TTC549 (cell line): ENCODE results near the gene FAM156A.
"Not testable (repeated sequence)": the region's sequence is repeated elsewhere in the genome, so short reads cannot be mapped to it uniquely, and the experiment has no call there.

Experiments used
- FAIRE-seq: peaks from 2 replicates; lab custom pipeline; 2012; peaks lifted over from hg19 to GRCh38; lab: Jason Lieb, UNC

The FAM156A gene, protein sequence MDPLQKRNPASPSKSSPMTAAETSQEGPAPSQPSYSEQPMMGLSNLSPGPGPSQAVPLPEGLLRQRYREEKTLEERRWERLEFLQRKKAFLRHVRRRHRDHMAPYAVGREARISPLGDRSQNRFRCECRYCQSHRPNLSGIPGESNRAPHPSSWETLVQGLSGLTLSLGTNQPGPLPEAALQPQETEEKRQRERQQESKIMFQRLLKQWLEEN

DNA sequence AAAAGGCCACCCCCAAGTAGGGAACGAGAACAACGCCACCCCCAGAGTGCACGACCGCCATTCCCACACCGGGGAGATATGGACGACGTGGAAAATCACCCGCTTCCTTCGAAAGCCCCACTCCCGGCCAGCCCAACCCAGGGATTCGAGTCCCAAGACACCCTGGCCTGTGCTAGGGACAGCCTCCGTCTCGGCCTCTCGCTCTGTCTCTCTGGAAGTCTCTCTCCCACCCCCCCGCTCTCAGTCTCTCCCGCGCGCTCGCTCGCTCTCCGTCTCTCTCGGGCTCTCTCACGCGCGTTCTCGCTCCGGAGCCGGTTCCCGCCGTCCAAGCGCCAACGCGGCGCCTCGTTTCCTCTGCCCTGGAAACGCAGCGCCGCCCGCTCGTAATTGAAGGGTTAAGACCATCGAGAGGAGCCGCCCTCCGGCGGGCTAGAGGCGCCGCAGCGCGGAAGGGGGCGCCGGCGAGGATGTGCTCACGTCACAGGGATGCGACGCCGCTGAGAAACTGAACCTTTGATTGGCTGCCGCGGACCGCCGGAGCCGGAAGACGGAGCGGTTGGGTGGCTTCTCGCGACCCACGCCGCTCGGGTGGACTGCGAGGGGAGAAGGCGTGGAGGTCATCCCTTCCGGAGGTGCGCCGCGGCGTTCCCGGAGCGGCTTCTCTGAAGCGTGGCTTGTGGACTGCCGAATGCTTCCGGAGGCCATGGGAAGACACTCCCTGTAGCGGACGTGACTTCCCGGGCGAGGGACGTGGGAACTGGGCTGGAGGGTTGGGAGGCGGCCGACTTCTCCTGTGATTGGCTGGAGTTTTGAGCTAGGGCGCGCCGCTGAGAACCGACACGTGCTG, at the start of gene FAM156A:
FAM156A (minus strand) TSS at position 406 of the 847 bp plus-strand sequence. CDS start 9,930 bp downstream, outside the sequence.
- FAIRE-seq: not testable (repeated sequence)

DNA sequence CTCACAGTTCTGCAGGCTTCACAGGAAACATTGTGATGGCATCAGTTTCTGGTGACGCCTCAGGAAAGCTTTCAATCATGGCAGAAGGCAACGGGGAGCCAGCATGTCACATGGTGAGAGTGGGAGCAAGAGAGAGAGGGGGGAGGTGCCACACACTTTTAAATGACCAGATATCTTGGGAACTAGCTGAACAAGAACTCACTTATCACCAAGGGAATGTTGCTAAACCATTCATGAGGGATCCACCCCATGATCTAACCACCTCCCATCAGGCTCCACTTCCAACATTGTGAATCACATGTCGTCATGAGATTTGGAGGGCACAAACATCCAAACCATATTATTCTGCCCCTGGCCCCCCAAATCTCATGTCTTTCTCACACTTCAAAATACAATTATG, 47.0 kb upstream of the FAM156A start:
- no peak for FAIRE-seq

GRCh38 chrX:53004811-53005210, 46.5 kb upstream of the FAM156A start:
- no peak for FAIRE-seq

DNA sequence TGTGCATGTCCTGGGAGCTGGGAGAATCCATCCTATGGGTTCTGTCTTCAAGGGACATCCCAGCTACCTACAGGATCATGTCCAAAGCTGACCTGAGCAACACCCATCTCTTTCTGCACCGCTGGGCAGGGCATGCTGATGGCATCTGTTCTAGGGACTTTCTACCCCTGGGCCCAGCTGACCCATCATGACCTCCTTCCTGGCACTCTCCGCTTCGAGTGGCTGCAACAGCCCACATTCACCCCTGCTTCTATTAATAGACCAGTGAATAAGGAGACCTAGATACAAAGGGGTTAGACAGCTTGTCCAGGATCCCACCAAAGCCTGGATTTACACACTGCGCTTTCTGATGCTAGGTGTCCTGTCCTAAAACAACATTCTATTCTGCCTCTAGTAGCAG, 45.7 kb upstream of the FAM156A start:
- no peak for FAIRE-seq

- no peak for FAIRE-seq
Observed at GRCh38 chrX:53003111-53003510, 44.8 kb upstream of the FAM156A start.

DNA sequence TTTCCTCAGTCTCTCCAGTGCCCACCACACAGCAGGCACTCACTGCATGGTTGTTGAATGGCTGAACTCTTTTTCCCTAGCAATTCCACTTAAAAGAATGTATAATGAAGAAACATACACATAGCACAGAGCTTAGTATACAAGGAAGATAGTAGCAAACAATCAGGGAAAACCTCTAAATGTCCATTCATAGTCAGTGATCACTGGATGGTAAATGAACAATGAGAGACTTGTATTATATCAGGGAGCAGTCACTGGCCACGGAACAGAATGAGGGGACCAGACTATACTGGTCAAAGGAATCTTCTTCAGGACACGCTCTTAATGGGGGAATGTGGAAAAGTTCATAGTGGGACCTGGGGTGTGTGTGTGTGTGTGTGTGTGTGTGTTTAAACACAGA, 43.6 kb upstream of the FAM156A start:
- FAIRE-seq: no peak

GRCh38 chrX:53000447-53001135, 42.3 kb upstream of the FAM156A start:
- FAIRE-seq: no peak

GRCh38 chrX:52995987-52996331, 37.6 kb upstream of the FAM156A start:
- no peak for FAIRE-seq

DNA sequence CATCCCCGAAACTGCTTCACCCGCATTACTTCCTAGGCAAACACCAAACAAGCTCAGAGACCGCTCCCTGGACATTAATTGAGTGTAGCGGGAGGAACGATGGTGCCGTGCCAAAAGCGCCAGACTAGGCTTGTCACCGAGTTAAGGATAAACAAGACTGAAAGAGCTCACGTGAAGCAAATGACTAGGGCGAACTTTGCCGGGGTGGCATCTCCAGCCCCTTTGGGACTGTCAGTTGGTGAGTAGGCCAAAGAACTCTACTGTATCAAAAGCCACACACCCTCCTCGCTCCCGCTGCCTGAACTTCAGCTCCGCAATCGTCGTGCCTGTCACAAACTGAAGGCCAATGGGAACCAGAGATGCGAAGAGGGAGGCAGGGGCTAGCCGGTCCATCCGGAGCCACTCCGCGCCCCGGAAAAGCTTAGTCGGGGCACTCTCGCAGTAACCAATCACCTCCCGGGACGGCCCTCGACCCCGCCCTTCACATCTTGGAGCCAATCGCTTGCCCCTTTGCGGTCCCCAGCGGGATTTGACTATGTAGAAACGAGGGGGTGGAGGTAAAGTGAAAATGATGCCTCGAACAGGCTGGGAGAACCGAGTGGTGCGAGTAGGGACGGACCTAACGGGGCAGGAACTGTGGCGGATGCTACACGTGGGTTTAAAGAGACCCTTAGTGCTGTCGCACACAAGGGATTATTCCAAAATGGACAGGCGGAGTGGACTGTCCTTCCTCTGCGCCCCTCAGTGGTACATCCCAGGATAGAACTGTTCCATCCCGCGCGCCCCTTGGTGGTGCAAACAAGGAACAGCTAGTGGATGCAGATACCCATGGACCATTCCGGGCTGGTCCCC, 37.0 kb upstream of the FAM156A start:
- peak; percentile 65 for FAIRE-seq

DNA sequence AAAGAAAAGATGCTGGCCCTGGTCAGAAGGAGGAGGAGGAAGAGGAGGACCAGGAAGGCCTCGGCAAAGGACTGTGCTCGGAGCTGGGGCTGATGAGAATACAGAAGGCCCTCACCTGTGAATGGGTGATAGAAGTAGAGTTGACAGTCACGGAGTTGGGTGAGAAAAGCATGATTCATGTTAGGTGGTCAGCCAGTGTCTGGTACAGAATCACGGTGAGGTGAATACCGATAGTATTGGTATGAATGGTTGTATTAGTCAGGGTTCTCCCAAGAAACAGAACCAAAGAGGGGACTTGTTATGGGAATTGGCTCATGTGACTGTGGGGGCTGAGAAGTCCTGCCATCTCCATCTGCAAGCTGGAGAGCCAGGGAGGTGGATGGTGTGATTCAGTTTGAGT, 32.5 kb upstream of the FAM156A start:
- FAIRE-seq: no peak

DNA sequence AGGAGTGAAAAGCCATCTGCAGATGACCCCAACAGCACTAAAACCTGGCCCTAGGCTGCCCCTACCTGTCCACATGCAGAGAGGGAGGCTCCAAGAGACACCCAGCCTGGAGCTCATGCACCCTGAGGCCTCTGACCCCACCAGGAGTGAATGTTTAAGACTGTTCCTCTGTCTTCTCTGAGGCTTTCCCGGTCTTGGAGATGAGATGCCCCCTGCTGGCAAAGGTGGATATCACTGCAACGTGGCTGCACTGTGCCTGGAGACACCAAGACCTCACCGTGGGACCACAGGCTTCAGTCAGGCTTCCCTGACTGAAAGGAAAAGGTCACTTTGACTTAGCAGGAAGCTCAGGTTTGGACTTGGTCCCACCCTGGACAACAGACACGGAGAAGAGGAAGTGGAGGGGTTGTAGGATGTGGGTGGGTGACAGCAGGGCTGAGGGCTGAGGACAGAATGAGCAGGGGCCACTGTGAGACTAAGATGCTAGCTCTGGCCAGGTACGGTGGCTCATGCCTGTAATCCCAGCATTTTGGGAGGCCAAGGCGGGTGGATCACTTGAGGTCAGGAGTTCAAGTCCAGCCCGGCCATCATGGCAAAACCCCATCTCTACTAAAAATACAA, 31.8 kb upstream of the FAM156A start:
- not testable (repeated sequence) for FAIRE-seq

DNA sequence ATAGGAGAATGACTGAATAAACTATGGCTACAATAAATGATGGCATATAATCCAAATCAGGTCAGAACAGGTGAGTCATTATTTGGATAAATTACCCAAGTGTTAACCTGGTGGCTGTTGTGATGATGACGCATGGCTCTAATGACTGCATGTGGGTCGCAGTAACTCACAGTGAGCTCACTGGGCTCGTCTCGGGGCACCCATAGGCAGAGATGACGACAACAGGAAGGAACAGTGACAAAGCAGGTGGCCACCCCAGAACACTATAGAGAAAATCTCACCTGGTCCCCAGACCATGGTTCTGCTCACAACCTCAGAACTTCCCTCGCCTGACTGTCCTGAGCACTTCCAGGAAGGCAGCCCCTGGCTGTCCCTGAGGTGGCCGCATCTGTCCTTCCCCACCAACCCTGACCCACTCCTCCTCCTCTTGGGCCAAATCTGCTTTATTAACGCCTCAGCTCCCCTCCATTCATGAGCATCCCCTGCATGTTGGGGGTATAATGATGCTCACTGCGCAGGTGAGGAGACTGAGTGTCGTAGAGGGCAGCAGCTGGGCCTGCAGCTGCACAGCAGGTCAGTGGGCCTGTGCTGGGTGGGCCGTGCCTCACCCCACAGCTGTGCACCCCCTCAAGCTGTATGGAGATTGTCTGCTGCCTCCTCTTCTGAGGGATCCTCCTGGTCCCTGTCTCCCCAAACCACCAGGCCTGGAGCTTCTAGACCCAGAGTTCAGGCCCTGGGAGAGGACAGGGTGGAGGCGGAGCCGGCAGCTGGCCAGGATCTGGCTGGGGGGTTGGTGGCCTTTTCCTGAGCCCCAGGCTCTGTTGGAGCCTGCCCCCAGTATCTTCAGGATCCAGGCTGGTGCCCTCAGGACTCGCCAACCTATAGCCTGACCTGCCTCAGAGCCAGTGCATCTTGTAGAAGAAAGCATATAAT, 30.9 kb upstream of the FAM156A start:
- no peak for FAIRE-seq

DNA sequence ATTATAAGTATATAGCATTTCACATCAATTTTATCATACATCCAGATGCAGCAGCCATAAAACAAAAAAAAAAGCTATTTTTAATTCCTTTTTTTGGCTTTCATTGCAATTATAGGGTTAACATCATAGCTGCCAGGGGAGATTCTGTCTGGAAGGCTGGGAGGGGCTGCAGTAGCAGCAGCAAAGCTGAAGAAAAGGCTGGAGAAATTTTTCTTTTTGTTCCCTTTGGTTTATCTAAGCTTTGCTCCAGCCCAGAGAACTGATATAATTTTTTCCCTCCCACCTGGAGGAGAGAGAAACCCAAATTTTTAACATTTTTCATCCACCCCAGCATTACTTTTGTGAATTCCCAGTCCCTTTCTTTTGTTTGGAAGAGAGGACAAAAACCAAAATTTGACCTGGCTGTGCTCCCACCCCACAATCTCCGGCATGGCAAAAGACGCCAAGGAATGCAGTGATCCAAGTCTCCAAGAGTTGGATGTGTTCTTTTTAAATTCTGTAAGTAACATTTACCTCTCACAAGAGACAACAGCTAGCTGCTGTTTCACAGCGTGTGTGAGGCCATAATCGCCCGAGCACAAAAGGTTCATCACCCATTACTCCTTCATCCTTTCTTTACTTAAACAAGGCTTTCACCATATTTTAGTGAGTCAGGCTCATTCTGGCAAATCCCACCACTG, 25.1 kb upstream of the FAM156A start:
- FAIRE-seq: no peak

- FAIRE-seq: no peak
Observed at GRCh38 chrX:52979993-52980392, 21.7 kb upstream of the FAM156A start.

- no peak for FAIRE-seq
Observed at GRCh38 chrX:52979568-52979967, 21.2 kb upstream of the FAM156A start.

- FAIRE-seq: no peak
Observed at GRCh38 chrX:52977953-52978352, 19.6 kb upstream of the FAM156A start.

GRCh38 chrX:52975576-52975975, 17.3 kb upstream of the FAM156A start:
- FAIRE-seq: not testable (repeated sequence)

DNA sequence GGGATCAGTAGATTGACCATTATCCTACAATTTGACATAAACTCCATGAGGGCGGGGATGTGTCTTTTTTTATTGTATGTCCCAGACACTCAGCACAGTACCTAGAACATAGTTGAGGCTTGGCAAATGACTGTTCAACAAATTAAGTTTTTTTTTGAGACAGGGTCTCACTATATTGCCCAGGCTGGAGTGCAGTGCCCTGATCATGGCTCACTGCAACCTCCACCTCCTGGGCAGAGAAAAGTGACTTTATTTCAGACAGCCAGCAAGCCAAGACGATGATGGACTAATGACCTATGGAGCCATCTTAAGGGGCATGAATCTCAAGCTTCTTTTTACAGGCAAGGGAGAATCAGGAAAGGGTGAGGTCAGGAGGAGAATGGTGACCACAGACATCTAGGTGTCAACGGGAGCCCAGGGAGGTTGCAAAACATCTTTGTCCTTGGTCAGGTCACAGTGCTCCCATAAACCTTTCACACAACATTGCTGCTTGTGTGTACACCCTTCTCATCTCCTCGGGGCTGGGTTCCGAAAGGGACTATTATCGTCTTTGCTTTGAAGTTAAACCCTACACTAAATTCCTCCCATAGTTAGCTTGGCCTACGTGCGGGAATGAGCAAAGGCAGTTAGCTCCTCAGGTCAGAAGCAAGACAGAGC, 16.1 kb upstream of the FAM156A start:
- FAIRE-seq: not testable (repeated sequence)

DNA sequence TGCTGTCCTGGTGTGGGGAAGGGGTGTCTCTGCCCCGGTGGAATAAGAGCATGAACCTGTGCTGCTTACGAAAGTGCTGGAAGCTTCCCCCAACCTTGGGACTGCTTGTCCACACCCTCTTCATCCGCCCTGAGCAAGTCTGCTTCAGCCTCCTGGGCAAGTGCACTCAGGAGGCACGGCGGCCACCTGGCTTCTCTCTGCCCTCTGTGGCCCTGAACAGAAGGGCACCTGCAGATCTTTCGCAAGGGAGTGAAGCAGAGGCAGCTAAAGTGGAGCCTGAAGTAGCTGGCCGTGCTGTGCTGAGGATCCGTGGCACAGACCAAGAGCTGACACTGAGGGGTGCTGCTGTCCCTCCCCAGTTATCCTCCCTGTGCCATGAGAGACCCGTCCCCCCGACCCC, 9.6 kb upstream of the FAM156A start:
- FAIRE-seq: not testable (repeated sequence)
